ENCODE data around the gene ERAS. TPM values are rescaled to one million over a fixed set of nuclear protein-coding genes. Genes with fewer than 3 reads are reported as not detected.

Gene ERAS
- total RNA-seq, 2 donors from 2014 or later, result 0.32 TPM; not detected in 1

GRCh38 chrX:48782795-48783194 lies 43.5 kb upstream of the ERAS start:
- H3K9me3 ChIP-seq, result no peaks in the 10 kb centered on the region

DNA sequence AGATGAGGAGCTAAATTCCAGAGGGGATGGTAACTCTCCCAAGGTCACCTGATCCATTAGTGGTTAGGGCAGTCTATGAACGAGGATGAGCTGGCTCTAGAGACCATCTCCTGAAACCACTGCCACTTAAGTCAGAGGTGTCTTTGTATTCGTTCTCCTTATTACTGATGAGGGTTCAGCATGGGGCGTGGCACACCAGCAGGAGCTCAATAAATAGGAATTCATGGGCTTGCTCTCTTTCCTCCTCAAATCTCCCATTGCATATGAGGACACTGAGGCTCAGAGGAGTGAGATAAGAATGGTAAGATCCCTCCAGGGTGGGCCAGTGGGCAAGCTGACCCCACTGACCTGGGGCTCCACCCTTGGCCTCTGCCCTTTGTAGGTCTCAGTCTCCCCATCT lies 41.6 kb upstream of the ERAS start:
- Histone ChIP-seq H3K4me1 (no peaks in the 10 kb centered on the region), H3K9me3 (no peaks in the 10 kb centered on the region), H3K27ac (no peak overlapping the region), H3K36me3 (no peaks in the 10 kb centered on the region), H3K4me3 (no peak overlapping the region), H3K9ac (ENCODE audit: low read depth in 2 of 2, low read length in 2 of 2) (no peak overlapping the region), H3K27me3 (peaks cover 4% of the 10 kb centered on the region)
- intact Hi-C loops (cut with DNase I), result no loop called here
- TF ChIP-seq CTCF (IDR thresholded peaks at IDR 0.05), result no peak
- DNase-seq, result no peak

More at GRCh38 chrX:48782795-48783194, 43.5 kb upstream of the ERAS start:
- no peak for DNase-seq
- H3K36me3 ChIP-seq, result no peaks in the 10 kb centered on the region
- no peak overlapping the region for H3K27ac ChIP-seq
- no peak for TF ChIP-seq CTCF (IDR thresholded peaks at IDR 0.05)
- intact Hi-C loops (cut with DNase I), result no loop called here
- H3K4me3 ChIP-seq, result no peak overlapping the region
- H3K9ac ChIP-seq (ENCODE audit: low read depth in 2 of 2, low read length in 2 of 2), result no peak overlapping the region
- H3K27me3 ChIP-seq, result peaks cover 4% of the 10 kb centered on the region
- H3K4me1 ChIP-seq, result no peaks in the 10 kb centered on the region

DNA sequence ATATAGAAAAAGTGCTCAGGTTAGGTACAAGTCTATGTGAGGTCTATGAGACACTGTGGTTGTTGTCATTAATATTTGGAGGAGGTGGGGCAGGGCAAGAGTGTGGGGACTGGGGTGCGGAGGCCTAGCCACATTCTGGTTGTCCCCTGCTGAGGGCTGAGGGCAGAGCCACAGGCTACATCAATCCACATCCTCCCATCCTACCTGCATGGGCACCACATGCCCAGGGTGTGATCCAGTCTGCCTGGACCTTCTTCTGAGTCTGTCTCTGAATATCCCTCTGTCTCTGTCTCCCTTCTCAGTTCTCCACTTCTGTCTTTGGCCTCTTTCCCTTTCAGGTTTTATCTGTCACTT lies 41.1 kb upstream of the ERAS start:
- intact Hi-C loops (cut with DNase I), result no loop called here
- TF ChIP-seq CTCF (IDR thresholded peaks at IDR 0.05), result no peak

DNA sequence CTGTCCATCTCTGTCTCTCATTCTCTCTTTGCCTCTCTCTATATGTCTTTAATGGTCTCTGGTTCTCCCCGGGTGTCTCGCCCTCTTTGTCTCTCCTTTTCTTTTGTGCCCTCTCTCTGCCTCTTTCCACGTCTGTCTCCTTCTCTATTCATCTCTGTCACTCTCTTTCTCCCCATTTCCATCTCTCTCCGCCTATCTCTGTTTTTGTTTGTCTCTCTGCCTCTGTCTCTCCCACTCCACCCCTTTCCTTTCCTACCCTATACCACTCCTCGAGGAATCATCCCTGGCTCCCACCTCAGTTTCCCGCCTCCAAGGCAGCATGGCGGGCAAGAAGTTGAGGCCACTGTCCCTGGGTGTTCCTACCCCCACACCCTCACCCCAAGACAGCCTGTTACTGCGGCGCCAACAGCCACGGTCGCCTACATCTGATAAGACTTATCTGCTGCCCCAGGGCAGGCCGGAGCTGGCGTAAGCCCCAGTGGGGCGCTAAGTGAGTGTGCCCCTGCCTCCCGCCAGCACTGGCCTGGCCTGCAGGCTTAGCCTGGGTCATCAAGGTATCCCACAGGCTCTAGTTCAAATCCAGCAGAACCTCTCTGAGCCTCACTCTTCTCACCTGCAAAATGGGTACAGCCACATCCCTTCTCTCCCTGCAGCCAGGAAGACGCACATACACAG lies 40.6 kb upstream of the ERAS start:
- DNase-seq, result no peak
- H3K9me3 ChIP-seq, result no peaks in the 10 kb centered on the region
- no peak overlapping the region for H3K4me3 ChIP-seq
- H3K36me3 ChIP-seq, result no peaks in the 10 kb centered on the region
- no peaks in the 10 kb centered on the region for H3K4me1 ChIP-seq
- no peak for TF ChIP-seq CTCF (IDR thresholded peaks at IDR 0.05)
- H3K27ac ChIP-seq, result no peak overlapping the region
- H3K27me3 ChIP-seq, result peaks cover 4% of the 10 kb centered on the region
- H3K9ac ChIP-seq (ENCODE audit: low read depth in 2 of 2, low read length in 2 of 2), result no peak overlapping the region
- intact Hi-C loops (cut with DNase I), result no loop called here

More for the DNA sequence above, 41.1 kb upstream of the ERAS start:
- H3K9me3 ChIP-seq, result no peaks in the 10 kb centered on the region
- H3K4me3 ChIP-seq, result no peak overlapping the region
- H3K27ac ChIP-seq, result no peak overlapping the region
- no peak for DNase-seq
- no peaks in the 10 kb centered on the region for H3K36me3 ChIP-seq
- peaks cover 4% of the 10 kb centered on the region for H3K27me3 ChIP-seq
- no peak overlapping the region for H3K9ac ChIP-seq (ENCODE audit: low read depth in 2 of 2, low read length in 2 of 2)
- no peaks in the 10 kb centered on the region for H3K4me1 ChIP-seq

DNA sequence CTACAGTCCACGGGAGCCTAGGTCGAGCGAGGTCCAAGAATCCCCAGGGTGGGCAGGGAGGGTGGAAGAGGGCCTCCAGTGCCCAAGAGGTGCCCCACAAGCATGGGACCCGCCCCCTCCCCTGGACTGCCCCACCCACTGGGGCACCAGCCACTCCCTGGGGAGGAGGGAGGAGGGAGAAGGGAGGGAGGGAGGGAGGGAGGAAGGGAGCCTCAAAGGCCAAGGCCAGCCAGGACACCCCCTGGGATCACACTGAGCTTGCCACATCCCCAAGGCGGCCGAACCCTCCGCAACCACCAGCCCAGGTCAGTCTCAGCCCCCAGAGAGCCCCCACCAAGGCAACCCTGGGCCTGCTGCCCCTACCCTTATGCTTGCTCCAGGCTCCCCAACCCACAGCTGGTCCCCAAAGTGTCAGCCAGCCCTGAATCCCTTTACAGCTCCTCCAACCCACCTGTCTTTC lies 39.9 kb upstream of the ERAS start, which contains the start of gene GATA1:
Gene GATA1, plus strand, starts transcription at position 250 of the 460 bp plus-strand sequence. CDS start 4,520 bp downstream, outside the sequence.
- H3K9me3 ChIP-seq, result no peaks in the 10 kb centered on the region
- no peak within 1 kb of the TSS for H3K4me3 ChIP-seq
- no peak for TF ChIP-seq CTCF (IDR thresholded peaks at IDR 0.05)
- no peak within 1 kb of the TSS for H3K27ac ChIP-seq
- peaks cover 4% of the 10 kb centered on the region for H3K27me3 ChIP-seq
- H3K4me1 ChIP-seq, result no peaks in the 10 kb centered on the region
- intact Hi-C loops (cut with DNase I), result no loop called here
- no peak within 1 kb of the TSS for H3K9ac ChIP-seq (ENCODE audit: low read depth in 2 of 2, low read length in 2 of 2)
- DNase-seq, result no peak
- H3K36me3 ChIP-seq, result no peaks in the 10 kb centered on the region

All from colonic mucosa (tissue), 4 donors.